H1 (cell line): ENCODE results near the gene NOL4L. TPM values are rescaled to one million over a fixed set of nuclear protein-coding genes. Genes with fewer than 3 reads are reported as not detected.
A peak's percentile ranks its signal among the peaks of the same experiment; 100 is the strongest.

Experiments used
- ASH2L ChIP-seq: fragments of 200-600, 300-600 bp; sonication (generic); IDR thresholded peaks from one replicate; pipeline ENCODE4 v1.7.1; 2017; ENCODE audit warnings: low read length
- CBX8 ChIP-seq: fragments of 300-800, 300-1000 bp; sonication (generic); IDR thresholded peaks from 2 replicates; pipeline ENCODE4 v1.7.1; 2016; ENCODE audit warnings: low read depth, low read length, borderline replicate concordance
- CHD2 ChIP-seq: IDR thresholded peaks from 2 replicates; pipeline ENCODE4 v1.6.1; 2012; ENCODE audit warnings: low read length, improper control_type of control experiment
- HDAC2 ChIP-seq, 2 experiments: fragments of 300-600 bp in 1 of 2; sonication (generic) in 1 of 2; IDR thresholded peaks; 2 replicates each; pipeline ENCODE4 v1.6.1; 2011 to 2012; ENCODE audit warnings: low read depth in 2 of 2, low read length in 2 of 2, mild to moderate bottlenecking in 2 of 2, moderate library complexity in 2 of 2, borderline replicate concordance in 1 of 2, inconsistent platforms in 1 of 2
- POLR2AphosphoS5 ChIP-seq: IDR thresholded peaks from 2 replicates; pipeline ENCODE4 v1.6.1; 2011; ENCODE audit warnings: low read depth, low read length
- RNF2 ChIP-seq: fragments of 200-900, 300-1000 bp; sonication (generic); IDR thresholded peaks from 2 replicates; pipeline ENCODE4 v1.7.1; 2016; ENCODE audit warnings: borderline replicate concordance, low read depth, mild to moderate bottlenecking, antibody characterized with exemption, low read length; ENCODE audit not compliant: poor library complexity, severe bottlenecking; ENCODE audit errors: missing control alignments
- SAP30 ChIP-seq: fragments of 300-600 bp; sonication (generic); IDR thresholded peaks from 2 replicates; pipeline ENCODE4 v1.7.1; 2012; ENCODE audit warnings: low read length, moderate library complexity, mild to moderate bottlenecking, inconsistent platforms; ENCODE audit not compliant: insufficient read depth, insufficient replicate concordance
- SIN3A ChIP-seq, 2 experiments: IDR thresholded peaks in 1 of 2; conservative IDR thresholded peaks in 1 of 2; 2 replicates each; pipeline ENCODE4 v1.6.1; 2011 to 2012; ENCODE audit warnings: low read length in 2 of 2, improper control_type of control experiment in 1 of 2, low read depth in 1 of 2, mild to moderate bottlenecking in 1 of 2
- SIRT6 ChIP-seq: IDR thresholded peaks from one replicate; pipeline ENCODE4 v1.7.1; 2012; ENCODE audit warnings: low read length, inconsistent platforms
- SIX5 ChIP-seq: IDR thresholded peaks from 2 replicates; pipeline ENCODE4 v1.6.1; 2011; ENCODE audit warnings: mild to moderate bottlenecking, low read depth, low read length
- TAF1 ChIP-seq: IDR thresholded peaks from 2 replicates; pipeline ENCODE4 v1.6.1; 2011; ENCODE audit warnings: mild to moderate bottlenecking, low read depth, low read length
- TAF7 ChIP-seq: optimal IDR thresholded peaks from 2 replicates; pipeline ENCODE3; 2011; ENCODE audit warnings: low read depth, mild to moderate bottlenecking, inconsistent platforms, low read length, moderate library complexity, borderline replicate concordance
- TBP ChIP-seq: IDR thresholded peaks from 2 replicates; pipeline ENCODE4 v1.6.1; 2011; ENCODE audit warnings: low read depth, low read length, improper control_type of control experiment
- polyA plus RNA-seq, 7 experiments: library from polyadenylated mRNA; depleted of rRNA in 3 of 7; stranded (reverse) in 5 of 7; unstranded in 2 of 7; fragments of >200 nt in 5 of 7; fragments of 200-250 nt in 2 of 7; gene quantifications; 1 replicate in 5 of 7; 2 replicates in 1 of 7; 4 replicates in 1 of 7; pipeline versions ENCODE4 v1.2.1 to v1.2.3, GENCODE V29; 2011 to 2013; ENCODE audit warnings: missing spikeins in 2 of 7, mixed read lengths in 2 of 7
- total RNA-seq: library from RNA; stranded (reverse); fragmentation: NEBNext Ultra II Directional; extraction: Animal tissue kit (Norgen Biotek cat#: 25700); gene quantifications from 2 replicates; pipeline ENCODE4 v1.2.1, GENCODE V29; 2021
- TF ChIP-seq, protein P1 (sequence below), 3 experiments: IDR thresholded peaks; 1 replicate in 2 of 3; 2 replicates in 1 of 3; pipeline versions ENCODE4 v1.5.1 to v1.6.1; 2011; ENCODE audit warnings: low read length in 3 of 3, mild to moderate bottlenecking in 3 of 3, inconsistent platforms in 2 of 3, low read depth in 1 of 3, moderate library complexity in 1 of 3; ENCODE audit not compliant: insufficient read depth in 1 of 3; ENCODE audit errors: control extremely low read depth in 1 of 3

NOL4L gene
- total and polyA plus RNA-seq, 2 of the 8 experiments (the other 6 are each of a cell fraction or from before 2014, with no cell fraction given) = 15.3 to 23.7 TPM

DNA sequence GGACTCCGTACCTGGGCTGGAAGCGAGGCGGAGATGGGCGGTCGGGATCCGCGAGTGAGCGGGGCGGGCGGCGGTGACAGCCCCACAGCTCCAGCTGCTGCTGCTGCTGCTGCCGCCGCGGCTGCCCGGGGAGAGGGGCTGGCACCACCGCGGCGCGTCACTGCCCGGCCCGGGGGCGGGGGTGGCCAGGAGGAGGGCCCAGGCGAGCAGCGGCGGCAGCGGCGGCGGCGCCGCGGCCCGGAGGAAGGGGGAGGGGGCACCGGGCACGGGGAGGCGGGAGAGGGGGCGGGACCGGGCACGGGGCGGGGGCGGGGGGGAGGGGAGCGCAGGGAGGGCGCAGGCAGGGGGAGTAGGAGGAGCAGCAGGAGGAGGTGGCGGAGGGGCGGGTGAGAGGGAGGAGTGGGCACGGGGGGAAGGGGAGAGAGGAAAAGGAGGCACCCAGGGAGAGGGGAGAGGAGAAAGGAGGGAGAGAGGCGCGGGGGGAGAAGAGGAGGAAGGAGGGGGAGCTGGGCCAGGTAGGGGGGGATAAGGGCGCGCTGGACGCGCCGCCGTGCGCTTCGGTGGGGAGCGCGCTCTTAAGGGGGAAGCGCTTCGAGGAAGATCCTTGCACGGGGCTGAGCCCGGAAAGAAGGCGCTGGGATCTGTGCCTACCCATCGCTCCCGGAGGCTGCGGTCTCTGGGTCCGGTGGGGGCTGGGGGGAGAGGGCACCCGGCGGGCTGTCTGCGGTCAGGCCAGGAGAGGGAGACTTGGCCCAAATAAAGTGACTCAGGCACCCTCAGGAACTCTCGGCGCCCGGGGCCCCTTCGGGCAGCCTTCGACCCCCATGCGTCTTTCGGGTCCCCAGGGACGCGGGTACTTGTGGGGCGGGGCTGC is 101.5 kb downstream of the NOL4L start (continued):
- TF ChIP-seq, protein P1, sequence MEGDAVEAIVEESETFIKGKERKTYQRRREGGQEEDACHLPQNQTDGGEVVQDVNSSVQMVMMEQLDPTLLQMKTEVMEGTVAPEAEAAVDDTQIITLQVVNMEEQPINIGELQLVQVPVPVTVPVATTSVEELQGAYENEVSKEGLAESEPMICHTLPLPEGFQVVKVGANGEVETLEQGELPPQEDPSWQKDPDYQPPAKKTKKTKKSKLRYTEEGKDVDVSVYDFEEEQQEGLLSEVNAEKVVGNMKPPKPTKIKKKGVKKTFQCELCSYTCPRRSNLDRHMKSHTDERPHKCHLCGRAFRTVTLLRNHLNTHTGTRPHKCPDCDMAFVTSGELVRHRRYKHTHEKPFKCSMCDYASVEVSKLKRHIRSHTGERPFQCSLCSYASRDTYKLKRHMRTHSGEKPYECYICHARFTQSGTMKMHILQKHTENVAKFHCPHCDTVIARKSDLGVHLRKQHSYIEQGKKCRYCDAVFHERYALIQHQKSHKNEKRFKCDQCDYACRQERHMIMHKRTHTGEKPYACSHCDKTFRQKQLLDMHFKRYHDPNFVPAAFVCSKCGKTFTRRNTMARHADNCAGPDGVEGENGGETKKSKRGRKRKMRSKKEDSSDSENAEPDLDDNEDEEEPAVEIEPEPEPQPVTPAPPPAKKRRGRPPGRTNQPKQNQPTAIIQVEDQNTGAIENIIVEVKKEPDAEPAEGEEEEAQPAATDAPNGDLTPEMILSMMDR (IDR thresholded peaks at IDR 0.05; ENCODE audit: control extremely low read depth in 1 of 3, insufficient read depth in 1 of 3, low read depth in 1 of 3, low read length in 3 of 3) = no peak
- no peak for TF ChIP-seq RNF2
- TF ChIP-seq SIX5 = no peak
- TF ChIP-seq ASH2L = peak; percentile 55
- peak; percentile 65 for TF ChIP-seq TAF1
- peak; percentile 42; the same call in 1 of the 2 replicates for TF ChIP-seq TBP
- no peak for TF ChIP-seq CBX8
- TF ChIP-seq SAP30 = no peak
- no peak for TF ChIP-seq SIRT6
- TF ChIP-seq POLR2AphosphoS5 = peak; percentile 61
- 0 out of 4 replicates have a peak, but pooled peaks of 1 of the 2 experiments have one; percentile 17 for TF ChIP-seq HDAC2 (IDR thresholded peaks at IDR 0.05; ENCODE audit: borderline replicate concordance in 1 of 2, low read depth in 2 of 2, low read length in 2 of 2)
- peak in 1 of 2 experiments; percentile 37; a peak in 1 of 4 replicates for TF ChIP-seq SIN3A (conservative IDR thresholded peaks at IDR 0.05 in 1 of 2, IDR thresholded peaks at IDR 0.05 in 1 of 2; ENCODE audit: low read depth in 1 of 2, low read length in 2 of 2)
- TF ChIP-seq TAF7 = no peak
- 0 out of 2 replicates have a peak, but pooled peaks have one; percentile 4 for TF ChIP-seq CHD2
